Fibroblast of lung (primary cell): Measurements from ENCODE around the gene KCNJ6. TPM values are rescaled to one million over a fixed set of nuclear protein-coding genes. Genes with fewer than 3 reads are reported as not detected.
A peak's percentile ranks its signal among the peaks of the same experiment; 100 is the strongest.

ENCODE experiments used
- DNase-seq, 2 donors: peaks; one replicate each; pipeline versions ENCODE4 v3.0.0 to v3.0.0-alpha.2; 2010; ENCODE audit warnings: low read depth in 2 of 2
- H2AFZ ChIP-seq: 2 replicates; pipeline ENCODE4 v1.5.1; 2012; ENCODE audit warnings: low read length, control low read depth, inconsistent platforms
- H3K27ac ChIP-seq: 2 replicates; pipeline ENCODE4 v1.5.1; 2011; ENCODE audit warnings: low read length, control low read depth; ENCODE audit not compliant: insufficient read depth
- H3K27me3 ChIP-seq: 2 replicates; pipeline ENCODE4 v1.5.1; 2011; ENCODE audit warnings: mild to moderate bottlenecking, low read length; ENCODE audit not compliant: control insufficient read depth, insufficient read depth
- H3K36me3 ChIP-seq: 2 replicates; pipeline ENCODE4 v1.5.1; 2011; ENCODE audit warnings: low read length; ENCODE audit not compliant: control insufficient read depth, insufficient read depth
- H3K4me1 ChIP-seq: 2 replicates; pipeline ENCODE4 v1.5.1; 2011; ENCODE audit warnings: low read length; ENCODE audit not compliant: control insufficient read depth, insufficient read depth; ENCODE audit errors: extremely low read depth
- H3K4me2 ChIP-seq: 2 replicates; pipeline ENCODE4 v1.5.1; 2011; ENCODE audit warnings: low read length, control low read depth; ENCODE audit not compliant: insufficient read depth; ENCODE audit errors: extremely low read depth
- H3K4me3 ChIP-seq, 4 experiments: fragments of 200-600 bp in 1 of 4; sonication (generic) in 1 of 4; replicated peaks in 1 of 4; 2 replicates each; pipeline ENCODE4 v1.5.1; 2011 to 2016; ENCODE audit warnings: low read length in 4 of 4, low read depth in 3 of 4, mild to moderate bottlenecking in 3 of 4, control low read depth in 2 of 4, inconsistent platforms in 1 of 4, mixed read lengths in 1 of 4; ENCODE audit not compliant: insufficient read depth in 1 of 4; ENCODE audit errors: control extremely low read depth in 1 of 4
- H3K79me2 ChIP-seq: 2 replicates; pipeline ENCODE4 v1.5.1; 2012; ENCODE audit warnings: mild to moderate bottlenecking, low read length, inconsistent platforms; ENCODE audit not compliant: control insufficient read depth, insufficient read depth
- H3K9ac ChIP-seq: 2 replicates; pipeline ENCODE4 v1.5.1; 2011; ENCODE audit warnings: mild to moderate bottlenecking, low read length, control low read depth; ENCODE audit not compliant: insufficient read depth
- H3K9me3 ChIP-seq: 2 replicates; pipeline ENCODE4 v1.5.1; 2012; ENCODE audit warnings: low read depth, low read length; ENCODE audit not compliant: control insufficient read depth, insufficient read depth
- H4K20me1 ChIP-seq: 2 replicates; pipeline ENCODE4 v1.5.1; 2011; ENCODE audit warnings: low read length; ENCODE audit not compliant: control insufficient read depth, insufficient read depth; ENCODE audit errors: extremely low read depth
- CTCF ChIP-seq, 2 donors: IDR thresholded peaks in 1 of 2; conservative IDR thresholded peaks in 1 of 2; 1 replicate in 1 of 2; 2 replicates in 1 of 2; pipeline ENCODE4 v1.5.1; 2011 to 2012; ENCODE audit warnings: low read length in 2 of 2, control low read depth in 1 of 2, inconsistent platforms in 1 of 2, low read depth in 1 of 2, mild to moderate bottlenecking in 1 of 2
- EZH2 ChIP-seq: IDR thresholded peaks from 2 replicates; pipeline ENCODE4 v1.5.1; 2012; ENCODE audit warnings: low read length, control low read depth, mild to moderate bottlenecking; ENCODE audit errors: missing control alignments
- polyA plus RNA-seq, 2 donors: library from polyadenylated mRNA; depleted of rRNA in 1 of 2; stranded (reverse) in 1 of 2; unstranded in 1 of 2; fragments of >200 nt; gene quantifications; 2 replicates each; pipeline ENCODE4 v1.2.1, GENCODE V29; 2011 to 2012; ENCODE audit warnings: missing spikeins in 1 of 2
- total RNA-seq: library from RNA; depleted of rRNA; stranded (reverse); fragments of >200 nt; gene quantifications from 2 replicates; pipeline ENCODE4 v1.2.1, GENCODE V29; 2014

Gene KCNJ6
- total and polyA plus RNA-seq, 2 donors (not counting 1 experiment from before 2014, with no cell fraction given) = under 0.01 to 7.6 TPM

GRCh38 chr21:37787456-37787855 is 128.8 kb downstream of the KCNJ6 start:
- Histone ChIP-seq H4K20me1 (no peaks in the 10 kb centered on the region), H3K4me2 (peak overlapping the region; percentile 1), H3K27ac (peak overlapping the region; percentile 70), H3K36me3 (no peaks in the 10 kb centered on the region), H3K27me3 (no peaks in the 10 kb centered on the region), H3K9me3 (no peaks in the 10 kb centered on the region), H3K4me1 (peaks cover 2% of the 10 kb centered on the region), H2AFZ (no peak overlapping the region), H3K79me2 (no peaks in the 10 kb centered on the region), H3K4me3 (no peak overlapping the region), H3K9ac (no peak overlapping the region)
- DNase-seq = peak; percentile 84 to 96
- no peak for TF ChIP-seq EZH2
- no peak for TF ChIP-seq CTCF (conservative IDR thresholded peaks at IDR 0.05 in 1 of 2, IDR thresholded peaks at IDR 0.05 in 1 of 2; ENCODE audit: low read depth in 1 of 2, low read length in 2 of 2)

DNA sequence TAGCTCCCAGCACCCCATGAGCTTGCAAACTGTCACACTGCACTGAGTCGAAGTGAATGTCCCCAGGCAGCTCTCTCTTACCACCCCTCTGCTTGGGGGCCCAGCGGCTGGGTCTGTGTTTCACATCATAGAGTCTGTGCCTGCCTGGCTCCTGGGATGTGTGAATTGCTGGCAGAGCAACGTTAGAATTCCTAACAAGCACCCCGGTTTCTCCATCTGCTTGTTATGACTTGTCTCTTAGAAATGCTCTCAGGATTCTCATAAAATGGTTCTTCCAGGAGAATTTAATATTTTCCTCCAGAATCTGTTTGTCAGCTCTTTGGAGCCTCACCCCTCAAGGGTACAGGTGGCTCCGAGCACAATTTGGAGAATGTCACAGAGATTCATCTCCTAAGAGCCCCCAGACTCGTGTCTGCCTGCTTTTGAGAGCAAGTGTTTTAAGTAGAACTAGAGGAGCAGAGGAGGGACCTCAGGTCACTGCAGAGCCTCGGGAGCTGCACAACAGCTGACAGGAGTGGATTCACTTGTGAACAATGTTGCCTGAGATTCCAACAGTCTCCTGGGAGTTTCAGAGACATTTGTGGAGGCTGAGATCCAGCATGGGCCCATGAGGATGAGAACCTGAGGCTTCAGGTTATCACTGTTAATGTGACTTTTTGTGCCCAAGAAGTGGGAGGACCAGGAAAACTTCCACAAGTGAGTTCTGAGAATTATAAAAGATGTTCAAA is 131.5 kb downstream of the KCNJ6 start:
- Histone ChIP-seq H3K9ac (no peak overlapping the region), H3K4me1 (peaks cover 2% of the 10 kb centered on the region), H3K27ac (no peak overlapping the region), H3K27me3 (no peaks in the 10 kb centered on the region), H3K9me3 (no peaks in the 10 kb centered on the region), H3K36me3 (no peaks in the 10 kb centered on the region), H3K79me2 (no peaks in the 10 kb centered on the region), H4K20me1 (no peaks in the 10 kb centered on the region), H2AFZ (no peak overlapping the region), H3K4me2 (no peak overlapping the region), H3K4me3 (no peak overlapping the region)
- TF ChIP-seq CTCF (conservative IDR thresholded peaks at IDR 0.05 in 1 of 2, IDR thresholded peaks at IDR 0.05 in 1 of 2; ENCODE audit: low read depth in 1 of 2, low read length in 2 of 2) (no peak), EZH2 (no peak)
- DNase-seq = no peak

DNA sequence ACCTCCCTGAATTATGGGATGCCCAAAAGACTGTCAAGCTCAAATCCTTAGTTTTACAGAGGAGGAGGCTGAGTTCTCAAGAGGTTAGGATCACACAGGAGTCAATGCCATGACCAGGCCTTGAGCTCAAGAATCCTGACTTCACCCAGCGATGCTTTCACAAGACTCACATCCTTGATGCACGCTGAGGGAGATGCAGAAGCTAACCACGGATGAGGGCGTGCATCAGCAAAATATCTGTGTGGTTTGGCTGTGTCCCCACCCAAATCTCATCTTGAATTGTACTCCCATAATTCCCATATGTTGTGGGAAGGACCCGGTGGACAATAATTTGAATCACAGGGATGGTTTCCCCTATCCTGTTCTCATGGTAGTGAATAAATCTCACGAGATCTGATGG is 133.2 kb downstream of the KCNJ6 start:
- no peak overlapping the region for H3K4me2 ChIP-seq
- no peaks in the 10 kb centered on the region for H3K9me3 ChIP-seq
- no peak overlapping the region for H3K4me3 ChIP-seq
- H3K27ac ChIP-seq = no peak overlapping the region
- H2AFZ ChIP-seq = no peak overlapping the region
- H3K4me1 ChIP-seq = peaks cover 2% of the 10 kb centered on the region
- H3K9ac ChIP-seq = no peak overlapping the region
- TF ChIP-seq CTCF (conservative IDR thresholded peaks at IDR 0.05 in 1 of 2, IDR thresholded peaks at IDR 0.05 in 1 of 2; ENCODE audit: low read depth in 1 of 2, low read length in 2 of 2) (no peak), EZH2 (no peak)
- no peaks in the 10 kb centered on the region for H3K27me3 ChIP-seq
- no peaks in the 10 kb centered on the region for H3K79me2 ChIP-seq
- no peaks in the 10 kb centered on the region for H4K20me1 ChIP-seq
- no peaks in the 10 kb centered on the region for H3K36me3 ChIP-seq
- DNase-seq = peak in 1 of 2 donors; percentile 73
